Peyer's patch (tissue), 4 donors: ENCODE measurements around the gene ADAMTS15. TPM values are rescaled to one million over a fixed set of nuclear protein-coding genes. Genes with fewer than 3 reads are reported as not detected.

Experiments used
- DNase-seq, 3 donors: peaks; one replicate each; pipeline ENCODE4 v3.0.0-alpha.2; 2017 to 2019
- H3K27ac ChIP-seq, 4 donors: fragments of 200-600 bp; sonication (generic); one replicate each; pipeline ENCODE4 v1.5.1; 2016 to 2019
- H3K27me3 ChIP-seq, 2 donors: fragments of 200-600 bp; sonication (generic); one replicate each; pipeline ENCODE4 v1.5.1; 2019
- H3K36me3 ChIP-seq, 3 donors: fragments of 200-600 bp; sonication (generic); one replicate each; pipeline ENCODE4 v1.5.1; 2016 to 2019
- H3K4me1 ChIP-seq, 4 donors: fragments of 200-600 bp; sonication (generic); one replicate each; pipeline ENCODE4 v1.5.1; 2016 to 2019
- H3K4me3 ChIP-seq, 4 donors: fragments of 200-600 bp; sonication (generic); 1 replicate in 3 of 4; 2 replicates in 1 of 4; pipeline ENCODE4 v1.5.1; 2016 to 2019; ENCODE audit warnings: mild to moderate bottlenecking in 1 of 4
- H3K9me3 ChIP-seq, 4 donors: fragments of 200-600 bp; sonication (generic); one replicate each; pipeline ENCODE4 v1.5.1; 2016 to 2019; ENCODE audit warnings: mild to moderate bottlenecking in 1 of 4
- POLR2A ChIP-seq, 2 donors: fragments of 450-650 bp; IDR thresholded peaks; one replicate each; pipeline ENCODE4 v1.5.1; 2017; ENCODE audit warnings: antibody characterized with exemption in 2 of 2, mild to moderate bottlenecking in 2 of 2, moderate library complexity in 2 of 2
- total RNA-seq, 4 donors: library from RNA; depleted of rRNA; stranded (reverse); fragments of >200 nt; gene quantifications; one replicate each; pipeline ENCODE4 v1.1.0, GENCODE V29; 2016
- TF ChIP-seq, protein P1 (sequence below), 6 experiments: fragments of 450-650 bp in 4 of 6; fragments of 200-600 bp in 2 of 6; sonication (generic) in 1 of 6; IDR thresholded peaks; one replicate each; pipeline ENCODE4 v1.5.1; 2017 to 2019; ENCODE audit warnings: antibody characterized with exemption in 6 of 6, mild to moderate bottlenecking in 3 of 6, moderate library complexity in 1 of 6

Gene ADAMTS15
- total RNA-seq, 4 donors from 2014 or later, result 0.53 to 5.8 (median 2.6) TPM

DNA sequence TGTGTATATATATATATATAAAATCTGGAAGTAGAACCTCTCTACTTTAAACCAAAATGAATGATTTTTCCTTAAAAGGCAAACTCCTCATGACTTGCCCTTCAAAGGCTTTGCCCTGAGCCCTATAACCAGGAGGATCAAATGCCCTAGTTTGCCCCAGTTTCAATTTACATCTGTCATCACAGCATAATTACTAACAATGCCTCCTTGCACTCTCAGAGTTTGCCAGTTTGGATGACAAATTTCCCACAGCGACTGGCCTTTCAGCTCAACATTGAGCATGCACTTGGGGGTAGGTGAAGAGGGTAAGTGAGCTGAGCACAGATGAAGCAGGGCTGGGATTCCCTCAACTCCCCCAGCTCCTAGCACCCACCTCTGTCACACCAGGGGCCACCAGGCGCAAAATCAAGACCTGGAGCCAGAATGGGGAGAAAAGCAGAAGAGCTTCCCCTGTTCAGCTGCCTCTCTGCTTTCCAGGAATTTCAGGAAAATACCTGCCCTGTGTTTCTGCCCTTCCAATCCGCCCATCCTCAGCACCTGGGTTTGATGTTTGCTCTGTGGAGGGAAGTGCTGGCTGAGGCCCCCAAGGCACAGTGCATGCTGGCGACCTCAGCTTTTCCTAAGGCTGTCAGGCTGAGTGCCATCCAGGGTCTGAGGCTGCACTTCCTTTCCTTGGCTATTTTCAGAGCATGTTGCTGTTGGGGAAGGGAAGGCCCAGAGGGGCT lies 67.5 kb downstream of the ADAMTS15 start:
- no peaks in the 10 kb centered on the region for H3K27me3 ChIP-seq
- no peak overlapping the region for H3K4me3 ChIP-seq
- DNase-seq, result no peak
- H3K36me3 ChIP-seq, result no peaks in the 10 kb centered on the region
- H3K4me1 ChIP-seq, result peaks cover 0 to 12% (median 0%) of the 10 kb centered on the region in 4 donors
- no peak overlapping the region for H3K27ac ChIP-seq
- no peaks in the 10 kb centered on the region for H3K9me3 ChIP-seq
- TF ChIP-seq, protein P1, sequence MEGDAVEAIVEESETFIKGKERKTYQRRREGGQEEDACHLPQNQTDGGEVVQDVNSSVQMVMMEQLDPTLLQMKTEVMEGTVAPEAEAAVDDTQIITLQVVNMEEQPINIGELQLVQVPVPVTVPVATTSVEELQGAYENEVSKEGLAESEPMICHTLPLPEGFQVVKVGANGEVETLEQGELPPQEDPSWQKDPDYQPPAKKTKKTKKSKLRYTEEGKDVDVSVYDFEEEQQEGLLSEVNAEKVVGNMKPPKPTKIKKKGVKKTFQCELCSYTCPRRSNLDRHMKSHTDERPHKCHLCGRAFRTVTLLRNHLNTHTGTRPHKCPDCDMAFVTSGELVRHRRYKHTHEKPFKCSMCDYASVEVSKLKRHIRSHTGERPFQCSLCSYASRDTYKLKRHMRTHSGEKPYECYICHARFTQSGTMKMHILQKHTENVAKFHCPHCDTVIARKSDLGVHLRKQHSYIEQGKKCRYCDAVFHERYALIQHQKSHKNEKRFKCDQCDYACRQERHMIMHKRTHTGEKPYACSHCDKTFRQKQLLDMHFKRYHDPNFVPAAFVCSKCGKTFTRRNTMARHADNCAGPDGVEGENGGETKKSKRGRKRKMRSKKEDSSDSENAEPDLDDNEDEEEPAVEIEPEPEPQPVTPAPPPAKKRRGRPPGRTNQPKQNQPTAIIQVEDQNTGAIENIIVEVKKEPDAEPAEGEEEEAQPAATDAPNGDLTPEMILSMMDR (IDR thresholded peaks at IDR 0.05), result no peak
- no peak for TF ChIP-seq POLR2A (IDR thresholded peaks at IDR 0.05)

DNA sequence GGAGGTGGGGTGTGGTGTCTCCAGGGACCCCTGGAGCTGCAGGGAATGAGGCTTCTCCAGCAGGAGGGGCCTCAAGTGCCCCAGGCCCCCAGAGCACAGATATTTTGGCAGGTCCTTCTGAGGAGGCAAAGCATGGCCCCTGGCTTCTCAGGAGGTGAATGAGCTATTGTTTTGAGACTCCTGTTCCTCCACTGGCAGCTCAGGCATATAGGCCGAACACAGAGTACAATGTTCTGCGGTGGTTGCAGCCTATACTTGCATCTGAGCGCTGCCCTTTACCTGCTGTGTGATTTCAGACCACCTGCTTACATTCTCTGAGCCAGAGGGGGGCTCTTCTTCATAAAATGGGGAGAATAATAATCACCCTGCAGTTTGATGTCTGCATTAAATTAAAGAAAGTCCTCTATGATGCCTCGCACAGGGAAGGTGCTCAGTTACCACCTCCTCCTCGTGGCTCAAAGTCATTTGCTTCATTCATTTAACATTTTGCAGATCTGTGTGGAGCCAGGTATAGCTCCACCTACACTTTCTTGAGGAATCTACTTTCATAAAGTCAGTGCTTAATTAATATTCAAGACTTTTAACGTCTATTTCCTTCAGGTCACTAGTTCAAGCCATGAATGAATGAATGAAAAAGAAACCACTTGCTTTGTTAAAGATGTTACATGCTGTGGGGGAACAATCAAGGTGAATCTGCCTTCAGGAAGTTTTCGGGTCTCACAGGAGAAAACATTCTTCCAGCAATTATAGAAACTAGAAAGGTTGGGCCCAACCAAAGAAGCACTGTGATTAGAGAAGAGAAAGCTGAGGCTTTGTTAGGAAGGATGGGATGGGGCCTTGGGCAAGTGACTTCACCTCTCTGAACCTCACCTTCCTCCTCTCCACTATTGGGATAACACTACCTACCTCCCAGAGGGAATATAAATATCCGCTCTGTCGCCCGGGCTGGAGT lies 68.4 kb downstream of the ADAMTS15 start:
- Histone ChIP-seq H3K27ac (no peak overlapping the region), H3K4me1 (peaks cover 0 to 14% (median 0%) of the 10 kb centered on the region in 4 donors), H3K9me3 (no peaks in the 10 kb centered on the region), H3K36me3 (no peaks in the 10 kb centered on the region), H3K4me3 (no peak overlapping the region), H3K27me3 (no peaks in the 10 kb centered on the region)
- DNase-seq, result no peak
- TF ChIP-seq POLR2A (IDR thresholded peaks at IDR 0.05), result no peak
- TF ChIP-seq, protein P1 (IDR thresholded peaks at IDR 0.05), result no peak

DNA sequence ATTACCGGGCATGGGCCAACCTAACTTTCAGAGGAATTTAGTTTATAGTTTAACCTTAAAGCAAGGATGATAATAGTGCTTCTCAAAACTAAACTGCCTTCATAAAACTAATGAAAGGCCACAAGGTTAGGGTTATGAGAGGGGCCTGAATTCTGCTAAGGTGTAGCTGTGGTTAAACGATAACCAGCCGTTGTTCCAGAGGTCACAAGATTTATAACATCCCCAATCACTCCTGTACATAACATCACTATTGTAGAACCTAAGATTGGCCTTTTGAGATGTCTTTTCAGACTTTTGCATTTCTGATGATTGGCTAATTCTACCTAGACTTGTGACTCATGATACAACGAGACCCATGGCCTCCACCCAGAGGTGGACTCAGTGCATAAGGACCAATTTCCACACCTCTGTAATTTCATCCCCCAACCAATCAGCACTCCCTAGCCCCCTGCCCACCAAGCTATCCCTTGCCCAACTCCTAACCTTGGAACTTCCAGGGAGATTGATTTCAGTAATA lies 69.8 kb downstream of the ADAMTS15 start:
- H3K27ac ChIP-seq, result peak overlapping the region in 1 of 4 donors; percentile 35

DNA sequence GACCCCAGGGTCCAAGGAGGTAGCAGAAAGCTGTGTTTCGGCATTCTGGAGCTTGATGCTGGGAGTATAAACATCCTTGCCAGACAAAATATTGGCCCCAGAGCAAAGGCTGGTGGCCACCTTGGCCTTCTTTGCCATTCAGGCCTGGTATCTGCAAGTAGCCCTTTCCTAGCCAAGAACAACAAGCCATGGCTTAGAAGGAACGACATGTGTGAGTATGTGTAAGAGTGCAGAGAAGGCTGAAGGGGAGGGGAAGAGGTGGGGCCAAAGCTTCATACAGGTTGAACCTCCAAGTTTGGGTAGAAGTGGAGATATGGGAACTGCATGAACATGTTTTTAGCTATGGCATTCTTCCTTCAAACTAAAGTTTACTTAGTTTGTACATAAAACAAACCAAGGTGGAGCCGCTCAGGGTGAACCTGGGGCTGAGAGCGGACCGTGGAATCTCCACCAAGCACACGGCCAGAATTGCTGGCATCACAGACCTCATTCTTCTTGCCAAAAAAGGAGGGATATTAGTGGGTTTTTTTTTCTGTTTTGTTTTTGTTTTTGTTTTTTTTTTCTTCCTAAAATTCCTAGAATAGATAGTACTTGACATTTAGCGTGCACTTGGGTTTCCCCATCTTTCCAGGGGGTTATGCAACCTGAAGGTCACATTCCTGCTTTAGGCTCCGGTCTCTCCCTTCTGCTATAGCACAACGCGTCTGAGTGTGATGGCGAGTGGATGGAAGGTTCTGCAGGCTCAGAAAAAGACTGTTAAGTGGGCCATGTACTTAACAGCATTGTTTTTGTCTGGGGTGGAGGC lies 70.9 kb downstream of the ADAMTS15 start:
- no peak overlapping the region for H3K27ac ChIP-seq
- H3K4me1 ChIP-seq, result peaks cover 0 to 12% (median 0%) of the 10 kb centered on the region in 4 donors
- no peak overlapping the region for H3K4me3 ChIP-seq
- H3K9me3 ChIP-seq, result no peaks in the 10 kb centered on the region
- no peaks in the 10 kb centered on the region for H3K36me3 ChIP-seq
- H3K27me3 ChIP-seq, result no peaks in the 10 kb centered on the region
- no peak for DNase-seq
- no peak for TF ChIP-seq POLR2A (IDR thresholded peaks at IDR 0.05)
- TF ChIP-seq, protein P1 (IDR thresholded peaks at IDR 0.05), result no peak

More for the DNA sequence above, 69.8 kb downstream of the ADAMTS15 start:
- Histone ChIP-seq H3K9me3 (no peaks in the 10 kb centered on the region), H3K36me3 (no peaks in the 10 kb centered on the region), H3K27me3 (no peaks in the 10 kb centered on the region), H3K4me3 (no peak overlapping the region), H3K4me1 (peaks cover 0 to 16% (median 0%) of the 10 kb centered on the region in 4 donors)
- TF ChIP-seq POLR2A (IDR thresholded peaks at IDR 0.05), result no peak
- TF ChIP-seq, protein P1 (IDR thresholded peaks at IDR 0.05), result no peak
- DNase-seq, result no peak

DNA sequence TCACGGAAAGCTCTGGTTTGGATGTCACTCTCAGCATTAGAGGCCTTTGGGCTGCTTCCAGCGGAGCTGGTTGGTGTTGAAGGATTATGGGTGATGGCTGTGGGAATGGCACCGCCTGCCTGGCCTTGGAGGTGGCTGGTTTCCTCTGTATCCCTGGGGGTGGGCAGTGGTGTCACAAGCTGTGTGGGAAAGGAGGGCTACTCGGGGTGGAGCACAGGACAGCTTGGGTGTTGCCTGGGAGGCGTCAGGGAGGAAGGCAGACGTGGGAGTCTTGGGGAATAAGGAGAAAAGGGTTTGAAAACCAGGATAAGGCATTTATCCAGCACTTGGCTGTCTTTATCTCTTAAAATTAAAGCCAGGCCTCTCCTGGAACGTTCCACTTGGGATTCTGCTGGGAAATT lies 71.8 kb downstream of the ADAMTS15 start:
- no peak overlapping the region for H3K27ac ChIP-seq
- no peak for TF ChIP-seq POLR2A (IDR thresholded peaks at IDR 0.05)
- TF ChIP-seq, protein P1 (IDR thresholded peaks at IDR 0.05), result no peak
- no peak for DNase-seq
- H3K9me3 ChIP-seq, result no peaks in the 10 kb centered on the region
- H3K36me3 ChIP-seq, result no peaks in the 10 kb centered on the region
- H3K4me3 ChIP-seq, result no peak overlapping the region
- H3K27me3 ChIP-seq, result no peaks in the 10 kb centered on the region
- H3K4me1 ChIP-seq, result peaks cover 0 to 12% (median 0%) of the 10 kb centered on the region in 4 donors
